Loucy (cell line): ENCODE results near the gene ATAD3A.

Experiments
- CTCF ChIP-seq: fragments of 200-600 bp; sonication (generic); conservative IDR thresholded peaks from 2 replicates; pipeline ENCODE4 v1.5.1; 2014; ENCODE audit warnings: mild to moderate bottlenecking, antibody characterized with exemption, low read length
- EZH2phosphoT487 ChIP-seq: fragments of 200-600 bp; IDR thresholded peaks from 2 replicates; pipeline ENCODE4 v1.6.1; 2018; ENCODE audit warnings: antibody characterized with exemption, mild to moderate bottlenecking, moderate library complexity, borderline replicate concordance

GRCh38 chr1:1463312-1463711 is 48.6 kb upstream of the ATAD3A start:
- TF ChIP-seq CTCF, result no peak
- TF ChIP-seq EZH2phosphoT487, result no peak
